A549 (cell line): ENCODE data around the gene DUOX2. TPM values are rescaled to one million over a fixed set of nuclear protein-coding genes. Genes with fewer than 3 reads are reported as not detected.

Source experiments
- ATAC-seq, 2 experiments: fragments of 200-7000 bp in 1 of 2; fragments of >200 bp in 1 of 2; cut with Nextera tagmentation in 1 of 2; cut with Tn5 transposase in 1 of 2; 3 replicates each; pipeline versions ENCODE4 v1.8.0 to v1.9.1; 2018 to 2020; ENCODE audit warnings: mild to moderate bottlenecking in 1 of 2, moderate library complexity in 1 of 2
- CTCF ChIA-PET: fragments of 300-600 bp; sonication (Branson Sonifier 250); formaldehyde crosslinking; extraction: SDS; loops from one replicate; lab custom pipeline; 2021; ENCODE audit warnings: antibody characterized with exemption, inconsistent platforms; lab: Yijun Ruan, JAX
- POLR2A ChIA-PET: fragments of 350-600 bp; formaldehyde crosslinking; extraction: SDS; loops from one replicate; lab custom pipeline; 2021; ENCODE audit warnings: antibody characterized with exemption, inconsistent platforms; lab: Yijun Ruan, JAX
- DNase-seq, 2 experiments: peaks; one replicate each; pipeline versions ENCODE4 v3.0.0 to v3.0.0-alpha.2; 2011 to 2016; ENCODE audit warnings: low read depth in 1 of 2, low spot score in 1 of 2
- FAIRE-seq: peaks from 2 replicates; lab custom pipeline; 2011; peaks lifted over from hg19 to GRCh38; lab: Jason Lieb, UNC
- H3K27ac ChIP-seq, 2 experiments: fragments of >200 bp; sonication (Bioruptor Twin); formaldehyde crosslinking; 3 replicates each; pipeline ENCODE4 v1.5.1; 2016 to 2017
- H3K4me1 ChIP-seq: fragments of >200 bp; sonication (Bioruptor Twin); formaldehyde crosslinking; 3 replicates; pipeline ENCODE4 v1.6.1; 2016
- H3K4me2 ChIP-seq: fragments of >200 bp; sonication (Bioruptor Twin); formaldehyde crosslinking; 3 replicates; pipeline ENCODE4 v1.6.1; 2016
- H3K4me3 ChIP-seq: fragments of >200 bp; sonication (Bioruptor Twin); formaldehyde crosslinking; 3 replicates; pipeline ENCODE4 v1.5.1; 2016
- H3K9me3 ChIP-seq: fragments of >200 bp; sonication (Bioruptor Twin); formaldehyde crosslinking; 3 replicates; pipeline ENCODE4 v1.6.1; 2016
- BHLHE40 ChIP-seq: IDR thresholded peaks from 2 replicates; pipeline ENCODE4 v1.6.1; 2012; ENCODE audit warnings: low read depth, low read length, inconsistent platforms
- CBX8 ChIP-seq: fragments of 200-600 bp; sonication (generic); IDR thresholded peaks from 2 replicates; pipeline ENCODE4 v1.6.1; 2016
- CHD4 ChIP-seq: fragments of 200-600 bp; sonication (generic); IDR thresholded peaks from 2 replicates; pipeline ENCODE4 v1.6.1; 2016; ENCODE audit warnings: antibody characterized with exemption, mild to moderate bottlenecking, borderline replicate concordance
- EHF ChIP-seq: fragments of 250-450 bp; sonication (Bioruptor Pico); IDR thresholded peaks from 2 replicates; pipeline ENCODE4 v1.5.0; 2020; ENCODE audit warnings: mild to moderate bottlenecking
- EHMT2 ChIP-seq: fragments of 200-600 bp; sonication (generic); IDR thresholded peaks from 2 replicates; pipeline ENCODE4 v1.6.1; 2016; ENCODE audit warnings: antibody characterized with exemption, low read depth, mild to moderate bottlenecking, moderate library complexity
- EP300 ChIP-seq, 2 experiments: fragments of >200 bp; sonication (Bioruptor Twin); formaldehyde crosslinking; IDR thresholded peaks; 2 replicates in 1 of 2; 3 replicates in 1 of 2; pipeline ENCODE4 v1.6.1; 2016 to 2017
- ESRRA ChIP-seq: fragments of 150-350 bp; IDR thresholded peaks from 2 replicates; pipeline ENCODE4 v1.6.1; 2014; ENCODE audit warnings: mild to moderate bottlenecking, low read length, borderline replicate concordance
- JUNB ChIP-seq: fragments of >200 bp; sonication (Bioruptor Twin); formaldehyde crosslinking; IDR thresholded peaks from 2 replicates; pipeline ENCODE4 v1.6.1; 2016
- KDM1A ChIP-seq: fragments of 200-600 bp; sonication (generic); IDR thresholded peaks from 2 replicates; pipeline ENCODE4 v1.6.1; 2016; ENCODE audit warnings: low read depth, mild to moderate bottlenecking
- MAX ChIP-seq: IDR thresholded peaks from 2 replicates; pipeline ENCODE4 v1.6.1; 2012
- MYC ChIP-seq: IDR thresholded peaks from 2 replicates; pipeline ENCODE4 v1.6.1; 2012; ENCODE audit warnings: mild to moderate bottlenecking, inconsistent platforms, low read length, improper control_type of control experiment, borderline replicate concordance
- NPAS2 ChIP-seq: fragments of 250-450 bp; sonication (Bioruptor Pico); IDR thresholded peaks from 2 replicates; pipeline ENCODE4 v1.8.0; 2022; ENCODE audit warnings: mild to moderate bottlenecking, moderate library complexity, borderline replicate concordance
- POLR2A ChIP-seq: IDR thresholded peaks from 2 replicates; pipeline ENCODE4 v1.6.1; 2012; ENCODE audit warnings: mild to moderate bottlenecking, low read length
- POLR2AphosphoS2 ChIP-seq: conservative IDR thresholded peaks from 2 replicates; pipeline ENCODE4 v1.6.1; 2012; ENCODE audit warnings: low read length, improper control_type of control experiment, inconsistent platforms
- RARB ChIP-seq: fragments of 250-450 bp; sonication (Bioruptor Pico); IDR thresholded peaks from 2 replicates; pipeline ENCODE4 v1.8.0; 2021; ENCODE audit warnings: mild to moderate bottlenecking, moderate library complexity
- RCOR1 ChIP-seq: fragments of 150-350 bp; IDR thresholded peaks from 2 replicates; pipeline ENCODE4 v1.6.1; 2014; ENCODE audit warnings: antibody characterized with exemption, low read length, low read depth
- REST ChIP-seq: fragments of 200-600 bp; sonication (generic); IDR thresholded peaks from 2 replicates; pipeline ENCODE4 v1.6.1; 2016; ENCODE audit warnings: antibody characterized with exemption, mild to moderate bottlenecking, moderate library complexity
- SREBF2 ChIP-seq: fragments of 450-650 bp; IDR thresholded peaks from 2 replicates; pipeline ENCODE4 v1.6.1; 2014; ENCODE audit warnings: mild to moderate bottlenecking, moderate library complexity
- ZFP36 ChIP-seq: fragments of 450-650 bp; IDR thresholded peaks from 2 replicates; pipeline ENCODE4 v1.6.1; 2014; ENCODE audit warnings: borderline replicate concordance; ENCODE audit not compliant: partially characterized antibody
- ZNF302 ChIP-seq: fragments of 250-450 bp; sonication (Bioruptor Pico); IDR thresholded peaks from 2 replicates; pipeline ENCODE4 v1.9.0; 2021; ENCODE audit warnings: inconsistent platforms, mild to moderate bottlenecking, moderate library complexity
- WGBS: methylation state at CpG from one replicate; pipeline ENCODE4 v1.1.6; 2017; ENCODE audit errors: missing lambda C conversion rate; 5-methylcytosine and 5-hydroxymethylcytosine counted together
- polyA plus RNA-seq, 4 experiments: library from polyadenylated mRNA; depleted of rRNA in 3 of 4; stranded (reverse); fragments of >200 nt; fragmentation: RNase III in 1 of 4; extraction: RNeasy Plus Mini Kit Qiagen cat#74134 plus additional on column Dnase treatment in 1 of 4; gene quantifications; 2 replicates in 3 of 4; 3 replicates in 1 of 4; pipeline ENCODE4 v1.2.3, GENCODE V29; 2011 to 2017
- TF ChIP-seq, protein P1 (sequence below): fragments of >200 bp; sonication (Bioruptor Twin); formaldehyde crosslinking; IDR thresholded peaks from 3 replicates; pipeline ENCODE4 v1.5.1; 2016
- TF ChIP-seq, protein P2 (sequence below): fragments of >200 bp; sonication (Bioruptor Twin); formaldehyde crosslinking; IDR thresholded peaks from 2 replicates; pipeline ENCODE4 v1.6.1; 2016
- TF ChIP-seq, protein P3 (sequence below): fragments of 450-650 bp; IDR thresholded peaks from 2 replicates; pipeline ENCODE4 v1.6.1; 2014; ENCODE audit warnings: antibody characterized with exemption
- TF ChIP-seq, protein P4 (sequence below): IDR thresholded peaks from 2 replicates; pipeline ENCODE4 v1.6.1; 2012; ENCODE audit warnings: low read depth, borderline replicate concordance

The DUOX2 gene
- polyA plus RNA-seq, 2 of the 4 experiments (the other 2 are of a cell fraction) = 0.05 to 0.06 TPM

DNA sequence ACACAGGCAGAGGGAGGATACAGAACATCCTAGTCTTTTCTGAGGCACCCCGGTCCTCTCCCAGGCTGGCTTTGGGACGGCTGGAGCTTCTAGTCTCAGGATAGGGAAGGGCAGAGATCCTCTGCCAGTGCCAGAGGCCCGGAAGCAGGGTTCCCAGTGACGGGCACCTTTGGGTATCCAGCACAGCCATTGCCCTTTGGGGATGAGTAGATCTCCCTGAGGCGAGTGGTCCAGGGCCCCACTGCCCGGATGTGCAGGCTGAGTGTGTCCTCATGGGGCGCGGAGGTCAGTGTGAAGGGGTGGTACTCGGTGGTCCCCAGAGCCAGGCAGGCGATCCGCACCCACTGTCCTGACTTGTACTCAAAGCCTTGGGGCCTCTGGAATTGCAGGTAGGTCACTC is 18.3 kb downstream of the DUOX2 start (continued):
- TF ChIP-seq, protein P1, sequence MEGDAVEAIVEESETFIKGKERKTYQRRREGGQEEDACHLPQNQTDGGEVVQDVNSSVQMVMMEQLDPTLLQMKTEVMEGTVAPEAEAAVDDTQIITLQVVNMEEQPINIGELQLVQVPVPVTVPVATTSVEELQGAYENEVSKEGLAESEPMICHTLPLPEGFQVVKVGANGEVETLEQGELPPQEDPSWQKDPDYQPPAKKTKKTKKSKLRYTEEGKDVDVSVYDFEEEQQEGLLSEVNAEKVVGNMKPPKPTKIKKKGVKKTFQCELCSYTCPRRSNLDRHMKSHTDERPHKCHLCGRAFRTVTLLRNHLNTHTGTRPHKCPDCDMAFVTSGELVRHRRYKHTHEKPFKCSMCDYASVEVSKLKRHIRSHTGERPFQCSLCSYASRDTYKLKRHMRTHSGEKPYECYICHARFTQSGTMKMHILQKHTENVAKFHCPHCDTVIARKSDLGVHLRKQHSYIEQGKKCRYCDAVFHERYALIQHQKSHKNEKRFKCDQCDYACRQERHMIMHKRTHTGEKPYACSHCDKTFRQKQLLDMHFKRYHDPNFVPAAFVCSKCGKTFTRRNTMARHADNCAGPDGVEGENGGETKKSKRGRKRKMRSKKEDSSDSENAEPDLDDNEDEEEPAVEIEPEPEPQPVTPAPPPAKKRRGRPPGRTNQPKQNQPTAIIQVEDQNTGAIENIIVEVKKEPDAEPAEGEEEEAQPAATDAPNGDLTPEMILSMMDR = no peak

GRCh38 chr15:45094358-45094730 is 19.6 kb downstream of the DUOX2 start:
- Histone ChIP-seq H3K27ac (no peak overlapping the region), H3K4me3 (no peak overlapping the region), H3K4me2 (no peak overlapping the region), H3K4me1 (peaks cover 4% of the 10 kb centered on the region; the same call in 1 of the 3 replicates)
- POLR2A ChIA-PET = no interaction called here
- ATAC-seq (no peak), DNase-seq (no peak), FAIRE-seq (no peak)
- 53% methylated on average over 4 of the region's 9 CpGs for WGBS
- CTCF ChIA-PET = interaction anchor here (1.5 kb wide), 1 partner anchor 24 kb away, joined by 5 read pairs; no protein-coding TSS in a partner anchor
- no peak for TF ChIP-seq EP300 (IDR thresholded peaks at IDR 0.05)
- TF ChIP-seq, all 56 proteins: peak for 0
- no peaks in the 10 kb centered on the region for H3K9me3 ChIP-seq

GRCh38 chr15:45093622-45094357 is 20.2 kb downstream of the DUOX2 start:
- CTCF ChIA-PET = interaction anchor here (1.5 kb wide), 1 partner anchor 24 kb away, joined by 5 read pairs; no protein-coding TSS in a partner anchor
- Histone ChIP-seq H3K4me2 (no peak overlapping the region), H3K4me1 (peaks cover 4% of the 10 kb centered on the region; the same call in 1 of the 3 replicates), H3K27ac (no peak overlapping the region), H3K9me3 (no peaks in the 10 kb centered on the region), H3K4me3 (no peak overlapping the region)
- WGBS = 61% methylated on average over 6 of the region's 11 CpGs
- TF ChIP-seq RARB (CRISPR knock-in tag) = no peak
- TF ChIP-seq, protein P2, sequence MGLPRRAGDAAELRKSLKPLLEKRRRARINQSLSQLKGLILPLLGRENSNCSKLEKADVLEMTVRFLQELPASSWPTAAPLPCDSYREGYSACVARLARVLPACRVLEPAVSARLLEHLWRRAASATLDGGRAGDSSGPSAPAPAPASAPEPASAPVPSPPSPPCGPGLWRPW = no peak
- TF ChIP-seq POLR2A = no peak
- no peak for TF ChIP-seq ZFP36
- TF ChIP-seq ESRRA = no peak
- TF ChIP-seq EHF (CRISPR knock-in tag) = no peak
- no peak for TF ChIP-seq CHD4
- no peak for TF ChIP-seq MYC
- no peak for TF ChIP-seq CBX8
- no peak for TF ChIP-seq BHLHE40
- TF ChIP-seq JUNB = no peak
- no peak for FAIRE-seq
- ATAC-seq = no peak
- DNase-seq = no peak
- POLR2A ChIA-PET = no interaction called here

DNA sequence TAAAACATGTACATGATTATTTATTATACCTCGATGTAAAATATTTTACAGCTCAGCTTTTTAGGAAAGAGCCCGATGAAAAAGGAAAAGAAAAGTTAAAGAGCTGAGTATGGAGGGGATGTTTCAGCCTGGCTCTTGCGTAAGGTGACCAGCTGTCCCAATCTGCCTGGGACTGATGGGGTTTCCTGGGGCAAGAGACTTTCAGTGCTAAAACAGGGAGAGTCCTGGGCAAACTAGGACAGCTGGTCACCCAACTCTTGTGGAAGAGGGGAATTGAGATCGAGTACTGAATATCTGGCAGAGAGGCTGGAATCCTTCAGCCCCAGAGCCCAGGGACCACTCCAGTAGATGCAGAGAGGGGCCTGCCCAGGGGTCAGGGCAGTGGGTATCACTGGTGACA is 21.0 kb downstream of the DUOX2 start:
- TF ChIP-seq MAX (no peak), SREBF2 (no peak), EHMT2 (no peak), ZNF302 (CRISPR knock-in tag) (no peak), RCOR1 (no peak), KDM1A (no peak), REST (no peak), POLR2AphosphoS2 (no peak), NPAS2 (CRISPR knock-in tag) (no peak)
- TF ChIP-seq, protein P3, sequence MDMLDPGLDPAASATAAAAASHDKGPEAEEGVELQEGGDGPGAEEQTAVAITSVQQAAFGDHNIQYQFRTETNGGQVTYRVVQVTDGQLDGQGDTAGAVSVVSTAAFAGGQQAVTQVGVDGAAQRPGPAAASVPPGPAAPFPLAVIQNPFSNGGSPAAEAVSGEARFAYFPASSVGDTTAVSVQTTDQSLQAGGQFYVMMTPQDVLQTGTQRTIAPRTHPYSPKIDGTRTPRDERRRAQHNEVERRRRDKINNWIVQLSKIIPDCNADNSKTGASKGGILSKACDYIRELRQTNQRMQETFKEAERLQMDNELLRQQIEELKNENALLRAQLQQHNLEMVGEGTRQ = no peak
- TF ChIP-seq, protein P4, sequence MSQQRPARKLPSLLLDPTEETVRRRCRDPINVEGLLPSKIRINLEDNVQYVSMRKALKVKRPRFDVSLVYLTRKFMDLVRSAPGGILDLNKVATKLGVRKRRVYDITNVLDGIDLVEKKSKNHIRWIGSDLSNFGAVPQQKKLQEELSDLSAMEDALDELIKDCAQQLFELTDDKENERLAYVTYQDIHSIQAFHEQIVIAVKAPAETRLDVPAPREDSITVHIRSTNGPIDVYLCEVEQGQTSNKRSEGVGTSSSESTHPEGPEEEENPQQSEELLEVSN = no peak
- TF ChIP-seq, all 56 proteins: peak for 0
- no peak overlapping the region for H3K4me3 ChIP-seq
- ChIA-PET CTCF (interaction anchor here (1.1 kb wide), 1 partner anchor 25 kb away, joined by 3 read pairs; no protein-coding TSS in a partner anchor), POLR2A (no interaction called here)
- H3K9me3 ChIP-seq = no peaks in the 10 kb centered on the region
- peaks cover 4% of the 10 kb centered on the region; the same call in 1 of the 3 replicates for H3K4me1 ChIP-seq
- DNase-seq (no peak), ATAC-seq (no peak), FAIRE-seq (no peak)
- 53% methylated on average over 4 of the region's 4 CpGs for WGBS
- no peak overlapping the region for H3K4me2 ChIP-seq
- H3K27ac ChIP-seq = no peak overlapping the region
